CMK (cell line): ENCODE results near the gene FGD6.
A peak's percentile ranks its signal among the peaks of the same experiment; 100 is the strongest.

Experiments
- DNase-seq: peaks from one replicate; pipeline ENCODE4 v3.0.0-alpha.2; 2010; ENCODE audit warnings: low read depth

FGD6 gene

DNA sequence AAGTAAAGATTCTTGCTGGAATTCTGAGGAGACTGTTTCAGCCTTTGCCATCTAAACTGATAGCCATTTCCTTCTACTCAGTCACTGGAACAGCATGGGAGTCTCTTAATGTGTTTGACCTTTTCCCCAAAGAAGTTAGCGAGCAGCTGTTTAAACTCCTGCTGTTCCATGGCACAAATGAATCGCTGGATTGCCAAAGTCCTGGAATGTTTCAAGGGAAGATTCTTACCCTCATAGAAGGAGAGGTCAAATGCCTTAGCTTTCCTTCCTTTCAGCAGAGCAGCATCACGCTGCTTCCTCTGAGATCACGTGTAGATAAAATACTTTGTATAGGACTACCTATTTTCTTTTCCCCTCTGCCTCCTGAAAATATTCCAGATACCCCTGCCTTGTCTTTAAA lies 133.3 kb downstream of the FGD6 start:
- DNase-seq = no peak

DNA sequence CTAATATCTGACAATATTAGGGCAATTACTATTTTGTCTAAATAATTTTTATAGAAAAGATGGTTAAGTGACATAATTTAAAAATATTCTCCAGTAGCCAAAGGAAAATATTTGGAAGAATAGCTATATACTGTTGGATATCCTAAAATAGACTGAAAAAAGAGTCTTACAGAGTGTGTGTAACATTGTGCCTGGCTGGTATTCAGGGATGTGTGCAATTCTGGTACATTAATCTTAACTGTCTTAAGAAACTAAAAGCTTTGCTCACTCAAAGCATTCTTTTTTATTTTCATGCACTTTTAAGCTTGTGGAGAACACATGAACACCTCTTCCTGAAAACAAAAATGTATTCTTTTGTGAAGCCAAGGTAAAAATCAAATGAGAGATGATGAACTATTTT lies 133.8 kb downstream of the FGD6 start:
- DNase-seq = no peak

DNA sequence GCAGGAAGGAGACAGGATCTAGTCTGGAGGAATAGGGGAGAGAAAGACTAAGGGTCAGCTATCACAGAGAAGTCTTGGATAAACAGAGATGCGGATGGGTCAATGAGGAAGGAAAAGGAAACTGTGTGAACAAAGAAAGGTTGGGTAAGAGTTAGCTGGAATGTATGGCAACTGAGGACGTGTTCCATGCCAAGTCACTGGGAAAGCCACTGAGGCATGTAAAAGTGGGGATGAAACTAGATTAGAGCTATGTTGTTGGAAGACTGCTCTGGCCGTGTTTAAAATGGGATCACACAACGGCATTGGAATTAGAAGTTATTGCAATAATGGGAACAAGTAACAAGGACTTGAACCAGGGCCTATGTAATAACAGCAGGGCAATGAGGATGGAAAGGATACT lies 139.9 kb downstream of the FGD6 start:
- DNase-seq = no peak

DNA sequence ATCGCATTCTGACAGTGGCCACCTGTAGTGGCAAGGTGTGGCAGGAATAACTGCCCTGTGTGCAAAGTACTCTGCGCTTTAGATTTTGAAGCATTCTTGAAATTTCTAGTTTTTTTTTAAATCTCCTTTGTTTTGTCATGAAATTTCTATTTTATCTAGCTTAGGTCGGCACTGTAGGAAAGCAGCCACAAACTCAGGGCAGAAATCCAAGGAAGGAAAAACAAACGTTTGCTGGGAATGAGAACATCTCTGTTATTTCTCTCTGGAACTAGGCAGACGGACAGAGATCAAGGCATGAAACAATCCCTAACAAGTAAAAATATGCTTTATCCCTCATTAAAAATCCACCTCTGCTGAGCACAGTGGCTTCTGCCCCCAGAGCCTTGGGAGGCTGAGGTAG lies 142.5 kb downstream of the FGD6 start:
- no peak for DNase-seq

DNA sequence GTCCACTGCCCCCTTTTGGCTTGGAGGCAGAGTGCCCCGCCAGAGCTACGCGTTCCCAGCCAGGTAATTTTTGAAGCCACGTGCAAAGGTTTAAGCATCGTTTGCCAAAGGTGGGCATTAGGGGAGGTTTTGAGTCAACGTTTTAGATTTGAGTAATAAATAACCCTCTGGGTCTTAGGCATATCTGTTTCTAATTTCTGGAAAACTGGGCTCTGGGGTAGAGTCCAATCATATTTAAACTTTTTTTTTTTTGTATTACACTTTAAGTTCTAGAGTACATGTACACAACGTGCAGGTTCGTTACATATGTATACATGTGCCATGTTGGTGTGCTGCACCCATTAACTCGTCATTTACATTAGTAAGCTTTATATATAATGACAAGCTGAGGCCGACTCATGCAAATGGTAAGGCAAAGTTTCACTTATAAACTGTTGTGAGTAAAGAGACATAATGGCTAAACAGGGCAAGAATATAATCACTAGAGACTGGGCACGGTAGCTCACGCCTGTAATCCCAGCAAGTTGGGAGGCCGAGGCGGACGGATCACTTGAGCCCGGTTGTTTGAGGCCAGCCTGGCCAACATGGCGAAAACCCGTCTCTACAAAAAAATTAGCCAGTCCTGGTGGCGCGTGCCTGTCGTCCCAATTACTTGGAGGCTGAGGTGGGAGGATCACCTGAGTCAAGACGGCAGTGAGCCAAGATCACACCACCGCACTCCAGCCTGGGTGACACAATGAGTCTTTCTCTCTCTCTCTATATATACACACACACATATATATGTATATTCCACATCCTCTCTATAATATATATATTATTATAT lies 143.4 kb downstream of the FGD6 start:
- no peak for DNase-seq

DNA sequence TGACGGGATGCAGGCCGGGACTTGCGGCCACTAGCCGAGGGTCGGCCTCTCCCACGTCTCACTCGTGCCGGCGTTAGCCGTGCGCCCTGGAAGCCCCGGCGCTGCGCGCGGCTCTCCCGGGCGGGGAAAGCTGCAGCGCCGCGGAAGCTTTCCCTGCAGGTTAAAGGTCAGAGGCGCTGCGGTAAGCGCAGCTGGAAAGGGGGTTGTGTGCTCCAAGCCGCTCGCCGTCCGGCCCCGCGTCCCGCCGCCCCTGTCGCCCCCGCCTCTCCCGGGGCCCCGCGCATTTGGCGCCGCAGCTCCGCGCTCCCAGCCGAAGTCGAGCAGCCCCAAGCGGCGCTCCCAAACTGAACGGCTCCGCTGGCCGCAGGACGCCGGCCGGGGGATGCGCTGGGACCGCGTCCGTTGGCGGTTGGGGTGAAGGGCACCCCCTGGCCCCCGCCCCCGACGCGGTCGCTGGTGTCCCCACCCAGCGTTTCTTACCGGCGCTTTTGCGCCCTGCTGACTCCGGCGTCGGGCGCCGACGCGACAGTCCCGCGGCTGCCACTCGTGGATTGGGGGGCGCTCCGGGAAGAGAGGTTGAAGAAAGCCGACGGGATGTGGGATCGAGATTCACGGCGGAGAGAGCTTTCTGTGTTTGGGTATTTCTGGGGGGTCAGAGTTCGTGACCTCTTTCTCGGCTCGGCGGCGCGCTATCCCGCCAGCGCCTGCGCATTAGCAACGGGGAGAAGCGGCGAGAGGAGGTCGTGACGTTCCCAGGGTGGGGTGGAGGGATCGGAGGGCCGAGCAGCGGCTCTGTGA lies 144.2 kb downstream of the FGD6 start, which contains the start of gene NR2C1:
Gene NR2C1, minus strand, starts transcription at position 719 of the 798 bp plus-strand sequence. CDS start 6,234 bp downstream, outside the sequence.
- DNase-seq = peak; percentile 78

DNA sequence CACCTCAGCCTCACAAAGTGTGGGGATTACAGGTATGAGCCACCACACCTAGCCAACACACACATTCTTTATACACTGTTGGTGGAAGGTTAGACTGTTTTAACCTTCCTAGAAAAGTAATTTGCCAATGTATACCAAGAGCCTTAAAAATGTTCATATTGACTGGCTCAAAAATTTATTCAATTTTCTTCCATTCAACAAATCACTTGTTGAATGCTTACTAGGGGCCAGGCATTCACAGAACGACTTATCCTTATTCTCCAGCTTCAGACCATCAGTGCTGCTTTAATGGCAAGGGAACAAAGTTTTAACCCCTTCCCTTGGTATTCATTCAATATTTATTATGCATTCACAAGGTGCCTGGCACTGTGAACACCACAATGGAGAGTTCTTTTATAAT lies 146.9 kb downstream of the FGD6 start:
- DNase-seq = no peak

DNA sequence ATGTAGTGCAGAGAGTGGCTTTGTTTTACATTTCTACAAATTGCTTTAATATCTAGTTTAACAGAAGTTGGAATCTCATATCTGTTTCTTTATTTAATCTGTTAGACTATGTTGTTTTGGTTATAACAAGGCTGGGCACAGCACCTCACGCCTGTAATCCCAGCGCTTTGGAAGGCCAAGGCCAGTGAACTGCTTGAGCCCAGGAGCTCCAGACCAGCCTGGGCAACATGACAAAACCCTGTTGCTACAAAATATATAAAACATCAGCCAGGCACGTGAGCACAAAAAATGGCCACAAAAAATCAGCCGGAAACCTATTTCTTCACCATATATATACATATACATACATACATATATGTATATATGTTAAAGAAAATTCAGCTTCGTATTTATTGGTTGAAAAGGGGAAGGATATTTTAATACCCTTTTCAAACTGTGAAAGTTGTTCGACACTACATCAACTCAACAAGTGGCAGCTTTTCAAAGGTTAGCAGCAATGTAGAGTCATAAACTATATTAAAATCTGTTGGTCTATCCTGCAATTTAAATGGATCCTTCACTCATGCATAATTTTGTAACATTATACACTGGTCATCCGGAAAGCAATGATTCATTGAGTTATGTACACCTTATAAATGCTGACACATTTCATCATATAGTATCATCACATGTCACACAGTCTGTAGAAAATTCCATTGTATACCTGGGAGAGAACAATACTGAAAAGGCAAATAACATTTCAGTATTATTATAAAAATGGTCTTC lies 151.0 kb downstream of the FGD6 start:
- DNase-seq = no peak

DNA sequence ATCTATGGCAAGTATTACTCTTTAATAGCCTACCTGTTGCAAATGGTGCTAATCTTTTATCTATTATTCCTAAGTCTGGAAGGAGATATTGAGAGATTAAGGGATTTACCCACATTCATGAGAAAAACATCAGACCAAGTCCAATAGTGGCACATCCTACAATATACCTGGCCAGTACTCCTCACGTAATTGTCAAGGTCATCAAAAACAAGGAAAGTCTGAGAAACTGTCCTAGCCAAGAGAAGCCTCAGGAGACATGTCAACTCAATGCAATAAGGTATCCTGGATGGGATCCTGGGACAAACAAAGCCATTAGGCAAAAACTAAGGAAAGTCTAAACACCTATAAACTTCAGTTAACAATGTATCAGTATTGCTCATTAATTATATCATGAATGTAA lies 156.3 kb downstream of the FGD6 start:
- no peak for DNase-seq

DNA sequence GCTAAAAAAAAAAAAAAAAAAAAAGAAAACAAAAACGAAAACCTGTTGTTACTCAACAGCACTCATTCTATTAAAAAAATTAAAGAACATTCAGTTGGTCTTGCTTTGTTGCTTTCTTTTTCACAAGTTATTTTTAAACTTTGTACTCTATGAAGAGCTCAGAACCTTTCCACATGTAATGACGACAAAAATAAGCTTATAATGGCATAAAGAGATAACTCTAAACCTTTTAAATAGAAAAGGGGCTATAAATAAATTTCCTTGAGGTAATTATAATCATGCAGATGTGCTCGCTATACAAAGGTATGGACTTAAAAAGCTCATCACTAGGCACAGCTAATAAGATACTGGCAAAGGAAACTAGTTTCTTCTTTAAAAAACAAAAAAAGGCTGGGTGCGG lies 157.3 kb downstream of the FGD6 start:
- no peak for DNase-seq

DNA sequence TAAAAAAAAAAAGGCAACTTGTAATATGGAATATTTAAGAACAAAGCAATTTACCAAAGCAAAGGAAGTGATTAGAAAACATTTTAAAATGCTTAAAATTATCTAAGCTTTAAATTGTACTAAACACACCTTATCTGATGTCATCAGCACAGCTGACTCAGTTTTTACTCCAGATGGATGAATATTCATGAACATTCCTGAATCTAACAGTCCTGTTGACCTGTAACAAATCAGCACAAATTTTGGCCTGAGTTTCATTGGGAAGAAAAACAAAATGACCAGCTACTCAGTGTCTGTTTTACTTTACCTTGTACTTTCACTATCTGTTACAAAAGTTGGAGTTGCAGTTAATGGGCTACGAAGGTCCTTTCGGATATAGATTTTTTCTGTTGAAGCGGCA lies 159.8 kb downstream of the FGD6 start:
- no peak for DNase-seq

DNA sequence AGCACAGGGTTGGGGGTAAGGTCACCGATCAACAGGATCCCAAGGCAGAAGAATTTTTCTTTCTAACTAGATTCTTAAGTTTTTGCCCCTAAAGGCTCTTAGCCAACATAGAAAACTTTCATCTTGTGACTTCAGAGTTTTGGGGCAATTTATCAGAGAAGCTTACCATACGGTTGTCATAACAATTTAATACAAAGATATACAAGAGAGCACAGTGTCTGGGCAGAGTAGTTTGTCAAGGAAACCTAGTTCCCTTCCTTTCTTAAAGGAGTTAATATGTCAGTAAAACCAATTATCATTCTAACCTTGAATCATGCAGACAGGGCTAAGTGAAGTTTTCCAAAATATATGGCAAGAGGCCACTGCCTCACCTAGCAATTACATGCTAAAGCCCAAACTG lies 162.2 kb downstream of the FGD6 start:
- no peak for DNase-seq

DNA sequence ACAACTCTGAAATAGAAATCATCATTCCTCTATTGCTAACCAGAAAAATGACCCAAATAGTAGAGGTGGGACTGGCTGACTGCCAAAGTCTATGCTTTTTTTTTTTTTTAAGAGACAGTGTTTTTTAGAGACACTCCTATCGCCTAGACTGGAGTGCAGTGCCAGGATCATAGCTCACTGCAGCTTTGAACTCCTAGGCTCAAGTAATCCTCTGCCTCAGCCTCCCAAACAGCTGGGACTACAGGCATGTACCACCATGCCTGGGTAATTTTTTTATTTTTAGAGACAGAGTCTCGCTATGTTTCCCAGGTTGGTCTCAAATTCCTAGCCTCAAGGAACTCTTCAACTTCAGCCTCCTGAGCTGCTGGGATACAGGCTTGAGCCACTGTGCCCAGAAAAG lies 163.1 kb downstream of the FGD6 start:
- no peak for DNase-seq

DNA sequence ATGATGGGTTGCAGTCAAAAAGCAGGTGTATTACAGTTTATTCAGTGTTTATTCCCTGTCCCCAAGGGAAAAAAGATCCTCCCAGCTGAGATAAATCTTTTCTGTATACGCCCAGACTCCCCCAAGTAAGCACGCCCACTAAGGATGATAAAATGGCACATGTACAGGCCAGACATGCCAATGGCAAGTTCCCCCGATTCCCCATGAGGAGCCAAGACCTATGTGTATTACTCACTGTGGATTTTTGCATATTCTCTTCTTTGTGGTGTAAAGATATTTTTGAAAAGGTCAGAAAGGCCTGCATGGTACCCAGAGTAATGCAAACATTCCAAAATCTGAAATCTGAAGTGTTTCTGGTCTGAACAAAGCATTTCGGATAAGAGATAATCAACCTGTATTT lies 166.0 kb downstream of the FGD6 start:
- DNase-seq = no peak

DNA sequence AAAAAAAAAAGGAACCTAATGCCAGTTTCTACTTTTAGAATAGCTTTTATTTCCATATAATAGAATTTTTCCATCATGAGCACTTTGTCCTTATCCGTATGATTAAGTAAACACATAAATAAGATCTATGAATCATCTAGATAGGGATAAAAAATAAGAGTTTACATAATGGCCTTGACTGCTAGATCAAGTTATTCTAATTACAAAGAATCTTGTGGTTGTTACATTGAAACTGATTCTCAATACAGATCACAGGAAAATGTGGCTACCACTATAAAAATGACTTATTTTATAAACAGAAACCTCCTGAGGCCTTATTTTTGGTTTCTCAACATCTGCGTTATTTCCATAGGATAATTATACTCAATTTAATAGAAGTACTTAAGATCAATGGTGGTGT lies 179.4 kb downstream of the FGD6 start:
- DNase-seq = no peak

DNA sequence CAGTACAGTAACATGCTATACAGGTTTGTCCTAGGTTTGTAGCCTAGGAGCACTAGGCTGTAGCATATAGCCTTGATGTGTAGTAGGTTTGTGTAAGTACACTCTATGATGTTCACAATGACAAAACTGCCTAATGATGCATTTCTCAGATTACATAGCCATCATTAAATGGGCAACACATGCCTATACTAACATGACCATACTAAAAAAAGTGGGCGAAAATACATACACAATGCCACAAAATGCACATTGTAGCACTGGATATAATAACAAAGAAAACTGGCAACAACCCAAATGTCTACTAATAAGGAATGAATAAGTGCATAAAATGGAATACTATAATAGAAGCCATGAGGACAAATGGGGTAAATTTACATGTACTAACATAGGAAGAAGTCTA lies 182.5 kb downstream of the FGD6 start:
- DNase-seq = no peak
